ENCODE data around the gene ANKH.

The ANKH gene

DNA sequence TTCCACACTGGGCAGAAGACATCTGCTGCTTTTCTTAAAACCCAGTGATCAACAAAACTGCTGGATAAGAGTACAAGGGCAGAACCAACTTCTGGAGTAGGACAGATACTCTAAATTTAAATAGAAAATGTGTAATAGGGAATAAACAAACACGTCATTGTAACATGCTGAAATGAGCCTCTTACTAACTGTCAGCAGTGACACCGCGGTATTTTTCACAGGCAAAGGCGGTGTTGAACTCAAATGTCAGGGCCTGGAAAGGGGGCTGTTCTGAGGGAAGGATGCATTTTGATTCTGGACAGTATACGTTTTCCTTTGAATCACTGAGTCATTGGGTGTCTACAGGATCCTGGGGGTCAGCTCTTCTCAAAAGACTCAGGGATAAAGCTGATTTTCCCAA is 133.5 kb downstream of the ANKH start:
- DNase-seq (ENCODE audit: low read depth in 3 of 3): no peak

DNA sequence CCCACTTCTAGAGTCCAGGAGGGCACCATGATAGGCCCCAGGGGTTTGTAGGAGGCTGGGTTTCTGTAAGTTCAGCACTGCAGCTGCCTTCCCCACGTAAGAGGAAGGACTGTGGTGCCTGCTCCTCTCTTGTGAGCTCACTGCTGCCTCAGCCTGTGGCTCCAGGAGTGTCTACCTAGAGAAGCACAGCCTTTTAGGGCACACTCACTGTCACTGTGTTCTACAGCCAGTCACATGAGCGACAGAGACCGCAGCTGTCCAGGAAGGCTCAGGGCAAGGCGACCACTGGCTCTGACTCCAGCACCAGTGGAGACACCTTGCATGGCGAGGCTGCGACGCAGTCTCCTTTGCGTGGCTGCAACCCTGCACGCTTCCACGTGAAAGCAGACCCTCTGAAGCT is 134.3 kb downstream of the ANKH start:
- DNase-seq (ENCODE audit: low read depth in 3 of 3): no peak

DNA sequence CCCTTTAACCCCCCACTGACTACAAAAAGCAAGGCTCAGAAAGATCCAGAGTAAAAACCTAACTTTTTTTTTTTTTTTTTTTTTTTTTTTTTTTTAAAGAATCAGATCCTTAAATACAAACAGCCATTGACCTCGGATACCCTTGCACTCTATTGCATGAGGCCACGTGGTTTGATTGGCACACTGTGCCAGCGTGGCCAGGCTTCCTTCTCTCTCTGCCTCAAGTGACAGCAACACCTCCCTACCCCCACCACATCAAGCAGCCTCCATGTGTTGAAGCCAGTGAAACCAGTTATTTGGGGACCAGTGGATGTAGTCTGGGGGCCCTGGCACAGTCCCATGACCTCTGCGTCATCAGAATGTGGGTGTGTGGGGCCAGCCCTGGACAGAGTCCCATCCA is 135.6 kb downstream of the ANKH start:
- DNase-seq (ENCODE audit: low read depth in 3 of 3): no peak

DNA sequence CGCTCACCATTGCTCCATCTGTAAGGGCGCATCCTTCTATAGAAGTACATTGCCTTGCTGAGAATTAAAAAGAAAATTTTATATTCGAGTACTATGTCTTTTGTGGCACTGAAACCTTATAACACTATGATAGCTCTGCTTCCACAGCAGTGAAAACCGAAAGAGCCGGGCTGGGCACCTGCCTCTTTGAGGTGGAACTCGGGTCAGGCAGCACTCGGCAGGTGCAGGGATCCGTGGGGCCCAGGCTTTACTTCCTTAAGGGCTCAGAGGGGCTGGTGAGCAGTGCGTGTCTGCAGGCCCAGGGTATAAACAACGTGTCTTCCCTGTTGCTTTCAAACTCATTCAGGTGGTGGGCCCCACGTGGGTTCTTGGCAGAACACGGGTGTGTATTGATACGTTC is 137.2 kb downstream of the ANKH start:
- DNase-seq (ENCODE audit: low read depth in 3 of 3): no peak

DNA sequence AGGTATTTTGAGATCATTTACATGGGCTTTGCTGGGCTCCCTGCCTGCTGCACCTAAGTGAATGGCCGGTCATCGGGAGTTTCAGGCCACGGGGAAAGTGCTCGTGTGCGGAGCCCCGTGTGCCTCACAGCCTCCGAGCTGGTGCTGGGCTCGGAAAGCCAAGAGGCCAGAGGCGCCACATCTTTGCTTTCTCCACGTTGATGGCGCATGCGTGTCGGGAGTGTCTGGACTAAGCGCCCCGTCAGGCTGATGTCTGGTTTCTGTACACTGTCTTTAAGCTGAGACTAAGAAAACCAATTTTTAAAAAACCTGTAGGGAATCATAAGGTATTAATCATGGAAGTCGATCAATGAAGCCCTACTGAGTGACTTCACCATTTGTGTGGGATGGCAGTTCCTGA is 137.9 kb downstream of the ANKH start:
- DNase-seq (ENCODE audit: low read depth in 3 of 3): no peak

DNA sequence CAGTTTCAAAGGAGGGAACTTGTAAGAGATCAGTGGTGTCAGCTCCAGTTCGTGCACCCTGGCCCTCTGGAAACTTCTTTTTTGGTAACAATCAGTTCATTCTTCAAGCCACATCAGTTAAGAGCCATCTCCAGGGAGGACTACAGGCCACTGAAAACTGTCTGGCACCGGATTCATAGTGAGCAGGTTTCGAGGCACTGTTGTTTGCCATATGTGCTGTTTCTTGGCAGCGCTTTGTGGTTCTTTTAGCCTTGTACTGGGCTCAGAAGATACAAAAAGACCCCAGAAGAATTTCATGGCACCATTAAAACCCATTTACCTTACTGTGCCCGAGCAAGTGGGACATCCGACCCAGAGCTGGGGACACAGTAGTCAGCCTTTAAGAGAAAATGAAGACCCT is 138.6 kb downstream of the ANKH start:
- DNase-seq (ENCODE audit: low read depth in 3 of 3): no peak

DNA sequence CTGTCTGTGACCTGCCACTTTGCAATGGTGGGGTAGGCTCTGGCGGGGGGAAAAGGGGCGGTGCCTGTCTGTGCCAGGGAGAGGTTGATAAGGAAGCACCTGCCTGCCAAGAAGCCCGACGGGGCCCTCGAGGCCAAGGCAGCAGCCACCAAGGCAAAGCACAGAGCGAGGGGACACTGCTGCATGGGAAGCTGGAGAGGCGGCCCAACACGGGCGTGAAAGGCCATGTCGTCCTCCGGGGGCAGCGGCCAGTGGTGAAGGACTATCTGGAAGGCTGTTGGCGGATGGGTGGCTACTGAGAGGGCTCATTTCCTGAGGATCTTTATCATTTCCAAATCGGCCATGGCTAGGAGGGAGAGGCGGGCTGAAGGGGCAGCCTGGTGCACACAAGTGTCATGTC is 140.7 kb downstream of the ANKH start:
- no peak for DNase-seq (ENCODE audit: low read depth in 3 of 3)

DNA sequence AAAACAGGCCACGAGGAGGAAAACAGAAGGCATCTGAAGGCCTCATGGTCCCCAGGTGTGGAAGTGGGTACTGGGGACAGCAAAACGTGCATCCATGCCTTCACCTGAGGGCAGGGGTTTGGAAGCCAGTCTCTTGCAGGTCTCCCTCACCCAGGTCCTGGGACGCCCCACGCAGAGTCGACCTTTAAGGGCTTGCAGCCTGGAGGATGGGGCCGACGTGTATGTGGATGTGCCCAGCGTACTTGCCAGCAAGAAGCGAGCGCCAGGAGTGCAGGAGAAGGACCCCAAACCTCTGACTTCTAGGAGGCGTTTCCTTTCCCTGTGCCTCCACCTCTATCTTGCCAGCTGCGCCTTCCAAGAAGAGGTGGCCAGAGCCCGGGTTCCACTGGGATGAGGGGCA is 141.1 kb downstream of the ANKH start:
- no peak for DNase-seq (ENCODE audit: low read depth in 3 of 3)

DNA sequence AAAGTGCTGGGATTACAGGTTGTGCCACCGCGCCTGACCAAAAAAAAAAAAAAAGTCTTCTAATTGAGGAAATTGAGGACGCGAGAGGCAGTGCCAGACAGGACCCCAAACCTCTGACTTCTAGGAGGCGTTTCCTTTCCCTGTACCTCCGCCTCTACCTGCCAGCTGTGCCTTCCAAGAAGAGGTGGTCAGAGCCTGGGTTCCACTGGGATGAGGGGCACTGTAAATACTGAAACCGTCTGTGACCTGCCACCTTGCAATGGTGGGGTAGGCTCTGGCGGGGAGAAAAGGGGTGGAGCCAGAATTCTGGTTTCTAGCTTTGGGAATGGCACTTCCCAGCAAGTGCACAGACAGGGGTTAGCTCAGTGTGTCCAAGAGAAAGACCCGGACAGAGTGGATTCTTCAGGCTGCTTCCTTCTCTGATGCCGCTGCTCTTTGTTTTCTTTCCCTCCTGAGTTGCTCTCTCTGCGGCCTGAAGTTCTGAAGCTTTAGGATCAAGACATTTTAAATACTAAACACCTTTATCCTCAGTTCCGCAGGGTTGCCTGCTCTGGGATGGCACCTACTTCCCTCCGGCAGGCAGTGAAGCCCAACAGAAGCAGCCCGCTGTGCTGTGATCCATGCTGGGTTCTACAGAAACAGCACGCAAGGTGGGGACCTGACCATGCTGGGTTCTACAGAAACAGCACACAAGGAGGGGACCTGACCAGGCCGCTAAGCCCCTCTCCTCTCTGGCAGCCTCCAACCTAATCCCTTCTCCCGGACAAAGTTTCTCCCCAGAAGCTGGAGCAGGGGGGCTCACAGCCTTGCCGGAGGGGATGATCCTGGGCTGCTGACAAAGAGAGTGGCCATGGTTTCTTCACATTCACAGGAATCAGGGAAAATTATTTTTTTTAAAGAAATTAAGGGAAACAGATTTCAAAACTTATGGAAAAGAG is 141.9 kb downstream of the ANKH start:
- DNase-seq (ENCODE audit: low read depth in 3 of 3): no peak

DNA sequence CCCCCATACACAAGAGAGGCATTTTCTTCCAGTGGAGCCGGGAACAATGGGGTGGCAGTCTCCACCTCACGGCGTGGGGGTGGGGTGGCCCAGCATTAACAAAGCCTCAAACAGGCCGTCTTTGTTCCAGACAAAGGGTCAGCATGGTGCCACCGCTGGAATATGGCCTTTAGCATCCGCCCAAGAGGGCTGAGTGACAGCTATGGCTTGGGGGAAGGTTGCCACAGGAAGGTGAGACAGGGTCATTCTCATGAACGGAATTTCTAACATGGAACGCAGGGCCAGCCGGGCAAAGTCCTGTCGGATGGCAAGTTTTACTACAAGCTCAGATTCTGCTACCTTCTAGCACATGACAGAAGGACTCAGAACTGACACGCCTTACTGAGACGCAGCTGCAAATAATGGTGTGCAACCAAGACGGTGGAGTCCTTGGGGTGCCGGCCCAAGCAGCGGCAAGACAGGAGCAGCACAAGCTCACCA is 143.1 kb downstream of the ANKH start:
- DNase-seq (ENCODE audit: low read depth in 3 of 3): no peak

DNA sequence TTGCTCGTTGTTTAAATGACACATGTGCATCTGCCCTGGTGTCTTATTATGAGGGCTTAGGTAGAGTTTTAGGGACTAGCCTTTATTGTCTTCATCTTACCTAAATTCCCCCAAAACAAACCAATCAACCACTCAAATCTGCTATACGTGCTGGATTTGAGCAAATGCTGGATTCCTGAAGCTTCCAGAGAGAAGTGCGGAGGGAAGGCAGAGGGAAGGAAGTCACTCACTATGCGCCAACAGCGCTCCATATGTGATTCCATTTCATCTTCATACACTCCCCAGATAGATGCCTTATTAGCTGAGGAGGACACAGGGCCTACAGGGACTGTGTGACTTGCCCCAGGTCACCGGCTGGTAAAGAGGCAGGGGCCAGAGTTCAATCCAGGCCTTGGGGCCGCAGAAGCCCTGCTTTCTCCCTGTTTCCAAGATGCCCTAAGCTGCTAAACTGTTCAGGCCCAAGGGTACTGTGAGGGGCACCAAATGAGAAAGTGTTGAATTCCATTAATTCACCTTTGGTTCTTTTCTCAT is 143.6 kb downstream of the ANKH start:
- DNase-seq (ENCODE audit: low read depth in 3 of 3): no peak

DNA sequence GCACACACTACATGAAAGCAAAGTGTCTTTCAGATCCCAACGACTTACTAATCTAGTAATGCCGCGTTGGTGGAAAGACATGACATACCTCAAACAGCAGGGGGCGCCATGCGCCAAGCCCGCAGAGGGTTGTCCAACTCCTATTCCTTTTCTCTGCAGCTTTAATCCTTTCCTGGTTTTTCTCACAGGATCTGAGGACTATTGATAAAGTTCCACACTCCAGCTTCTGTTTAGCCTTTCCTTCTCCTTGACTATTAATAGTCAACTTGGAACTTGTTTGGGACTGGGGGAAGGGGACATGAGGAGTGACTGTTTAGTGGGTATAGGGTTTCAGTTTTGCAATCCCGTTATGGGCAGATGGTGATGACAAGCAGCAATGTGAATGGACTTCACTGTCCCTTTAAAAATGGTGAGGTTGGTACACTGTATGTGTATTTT is 144.1 kb downstream of the ANKH start:
- DNase-seq (ENCODE audit: low read depth in 3 of 3): peak; percentile 55 to 63 (median 56)

DNA sequence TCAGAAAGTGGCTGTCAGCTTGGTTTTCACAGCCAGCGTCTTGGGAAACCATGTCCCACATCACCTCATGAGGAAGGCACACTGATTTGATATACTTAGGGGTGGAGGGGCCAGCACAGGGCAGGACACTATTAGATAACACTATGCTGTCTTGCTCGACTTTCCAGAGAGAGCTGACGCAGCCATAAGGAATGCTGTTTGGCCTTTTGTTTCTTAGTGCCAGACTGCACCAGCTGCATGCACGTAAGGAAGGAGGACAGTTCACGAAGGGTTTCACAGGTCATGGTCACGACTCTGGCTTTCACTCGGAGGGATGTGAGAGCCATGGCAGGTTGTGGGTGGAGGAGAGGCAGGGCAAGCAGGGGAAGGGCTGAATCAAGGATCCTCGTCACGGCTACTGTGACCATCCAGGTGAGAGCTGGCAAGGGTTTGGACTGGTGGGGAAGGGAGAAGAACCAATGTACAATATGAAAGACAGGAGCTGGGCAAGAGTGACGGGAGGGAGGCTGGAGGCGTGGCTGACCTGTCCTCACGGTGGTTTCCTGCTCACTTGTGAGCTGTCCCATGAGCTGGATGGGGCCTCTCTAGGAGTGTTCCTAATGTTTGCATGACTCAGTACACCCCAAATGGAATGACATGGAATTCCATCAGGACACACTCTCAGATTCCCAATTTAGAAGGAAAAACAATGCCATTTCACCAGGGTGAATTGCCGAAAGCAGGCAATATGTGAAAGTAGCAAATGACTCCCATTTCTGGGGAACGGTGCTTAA is 145.3 kb downstream of the ANKH start:
- DNase-seq (ENCODE audit: low read depth in 3 of 3): no peak

DNA sequence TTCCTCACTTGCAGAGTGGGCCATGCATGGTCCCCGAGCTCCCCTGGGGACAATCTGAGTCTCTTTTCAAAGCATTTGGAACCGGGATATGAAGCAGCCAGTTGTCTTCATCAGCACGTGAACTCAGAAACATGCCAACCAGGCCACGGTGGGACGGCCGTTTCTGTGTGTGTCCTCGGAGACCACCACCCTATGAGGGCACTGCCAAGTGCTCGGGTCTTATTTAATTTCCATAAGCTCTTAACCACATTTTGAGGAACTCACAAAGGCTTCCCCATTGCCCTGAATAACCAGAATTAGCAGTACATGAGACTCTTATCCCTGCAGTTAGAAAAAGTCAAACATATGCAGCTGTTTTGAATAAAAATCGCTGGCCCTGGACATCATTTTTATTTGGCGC is 146.9 kb downstream of the ANKH start:
- DNase-seq (ENCODE audit: low read depth in 3 of 3): no peak

DNA sequence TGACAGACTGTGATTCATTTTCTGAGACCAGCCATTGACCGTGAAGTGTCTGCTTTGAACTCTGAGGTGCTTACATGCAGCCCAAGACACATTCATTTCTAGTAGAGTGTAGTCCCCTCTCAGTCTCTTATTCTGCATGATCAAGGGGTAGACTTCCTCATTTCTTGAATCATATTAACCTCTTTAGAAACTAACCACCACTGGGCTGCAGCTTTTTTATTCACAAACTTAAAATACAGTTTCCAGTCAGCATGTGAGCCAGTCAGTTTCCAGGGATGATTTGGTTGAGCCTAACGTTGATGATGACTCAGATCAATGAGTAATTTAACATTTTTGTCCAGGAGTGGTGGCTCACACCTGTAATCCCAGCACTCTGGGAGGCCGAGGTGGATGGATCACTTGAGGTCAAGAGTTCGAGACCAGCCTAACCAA is 147.9 kb downstream of the ANKH start:
- DNase-seq (ENCODE audit: low read depth in 3 of 3): peak in 1 of 3 donors; percentile 16

DNA sequence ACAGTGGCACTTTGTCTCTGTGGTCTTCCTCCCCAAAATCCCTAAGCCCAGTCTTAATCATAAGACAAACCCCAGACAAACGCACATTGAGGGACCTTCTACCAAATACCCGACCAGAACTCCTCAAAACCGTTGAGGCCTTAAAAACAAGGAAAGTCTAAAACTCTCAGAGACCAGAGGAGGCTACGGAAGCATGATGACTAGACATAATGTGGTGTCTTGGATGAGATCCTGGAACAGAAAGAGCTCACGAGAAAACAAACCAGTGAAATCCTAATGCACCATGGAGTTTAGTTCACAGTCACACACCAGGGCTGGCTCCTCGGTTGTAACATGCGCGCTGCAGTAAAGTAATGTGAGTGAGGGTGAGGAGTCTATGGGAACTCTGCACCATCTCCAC is 148.7 kb downstream of the ANKH start:
- DNase-seq (ENCODE audit: low read depth in 3 of 3): no peak

DNA sequence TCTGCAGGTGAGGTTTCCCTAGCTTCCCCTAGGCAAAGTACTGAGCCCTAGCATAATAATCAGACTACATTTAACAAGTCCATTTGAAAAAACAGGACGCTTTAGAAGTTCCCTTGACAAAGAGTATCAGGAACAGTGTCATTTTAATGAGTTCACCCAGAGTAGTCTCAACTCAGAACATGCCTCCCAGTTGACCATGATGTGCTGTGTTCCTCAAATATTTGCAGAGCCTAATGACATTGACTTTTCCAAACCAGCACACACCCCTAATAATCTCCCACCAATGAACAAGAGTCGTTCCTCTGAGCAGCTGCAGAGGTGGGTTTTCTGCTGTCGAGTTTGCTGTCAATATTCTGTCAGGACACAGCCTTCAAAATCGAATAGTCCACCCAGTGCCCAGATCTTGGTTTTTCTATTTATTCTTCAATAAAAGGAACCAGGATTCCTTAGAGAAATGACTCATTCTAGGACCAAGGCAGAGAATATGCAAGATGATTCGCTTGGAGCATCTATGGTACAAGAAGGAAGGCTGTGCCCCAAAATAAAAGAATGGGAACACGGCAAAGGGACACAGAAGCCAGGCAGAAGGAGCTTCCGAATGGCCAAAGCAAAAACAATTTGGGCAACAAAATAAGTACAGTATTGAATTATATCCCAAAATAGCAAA is 149.5 kb downstream of the ANKH start:
- DNase-seq (ENCODE audit: low read depth in 3 of 3): no peak

DNA sequence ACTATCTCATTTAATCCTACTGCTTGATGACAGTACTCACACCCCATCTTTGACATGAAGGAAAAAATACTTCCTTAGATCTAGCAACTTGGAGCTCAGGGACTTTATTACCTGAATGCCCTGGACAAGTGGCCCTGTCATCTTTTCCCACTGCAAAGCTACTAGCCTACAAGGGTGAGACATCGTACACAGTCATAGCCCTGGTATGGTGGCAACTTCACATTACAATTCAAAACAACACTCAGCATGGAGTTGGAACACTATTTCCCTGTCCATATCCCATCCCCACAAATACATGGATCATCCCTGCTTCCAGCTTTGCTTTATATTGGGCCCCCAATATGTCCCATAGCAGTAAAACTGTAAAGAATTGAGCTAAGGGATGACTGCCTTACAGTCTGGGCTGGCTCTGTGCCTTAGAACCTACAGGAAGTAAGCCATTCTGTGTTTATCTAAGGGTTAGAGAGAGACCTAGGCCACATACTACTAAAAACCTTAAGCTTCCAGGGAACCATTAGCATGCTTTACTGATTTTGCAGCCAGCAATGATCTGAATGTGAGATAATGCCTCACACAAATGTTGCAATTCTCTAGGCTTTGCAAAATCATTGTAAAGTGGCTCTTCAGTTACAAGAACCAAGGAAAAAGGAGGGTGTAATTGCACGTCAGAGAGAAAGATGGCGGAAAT is 151.2 kb downstream of the ANKH start:
- no peak for DNase-seq (ENCODE audit: low read depth in 3 of 3)

DNA sequence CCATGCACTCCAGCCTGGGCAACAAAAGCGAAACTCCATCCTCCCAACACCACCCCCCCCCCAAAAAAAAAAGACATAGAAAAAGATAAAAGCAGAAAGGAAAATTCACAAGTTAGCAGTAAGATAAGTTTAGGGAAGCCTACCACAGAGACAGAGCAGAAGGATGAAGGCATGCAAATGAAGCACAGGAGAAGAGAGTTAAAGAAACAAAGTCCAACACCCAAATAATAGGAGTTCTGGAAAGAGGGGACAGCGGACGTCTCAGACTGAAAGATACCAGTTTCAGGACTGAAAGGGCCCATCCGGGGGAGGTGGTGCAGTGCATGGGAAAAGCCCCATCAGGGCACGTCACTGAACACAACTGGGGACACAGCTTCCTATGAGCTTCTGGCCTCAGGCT is 152.8 kb downstream of the ANKH start:
- DNase-seq (ENCODE audit: low read depth in 3 of 3): no peak

DNA sequence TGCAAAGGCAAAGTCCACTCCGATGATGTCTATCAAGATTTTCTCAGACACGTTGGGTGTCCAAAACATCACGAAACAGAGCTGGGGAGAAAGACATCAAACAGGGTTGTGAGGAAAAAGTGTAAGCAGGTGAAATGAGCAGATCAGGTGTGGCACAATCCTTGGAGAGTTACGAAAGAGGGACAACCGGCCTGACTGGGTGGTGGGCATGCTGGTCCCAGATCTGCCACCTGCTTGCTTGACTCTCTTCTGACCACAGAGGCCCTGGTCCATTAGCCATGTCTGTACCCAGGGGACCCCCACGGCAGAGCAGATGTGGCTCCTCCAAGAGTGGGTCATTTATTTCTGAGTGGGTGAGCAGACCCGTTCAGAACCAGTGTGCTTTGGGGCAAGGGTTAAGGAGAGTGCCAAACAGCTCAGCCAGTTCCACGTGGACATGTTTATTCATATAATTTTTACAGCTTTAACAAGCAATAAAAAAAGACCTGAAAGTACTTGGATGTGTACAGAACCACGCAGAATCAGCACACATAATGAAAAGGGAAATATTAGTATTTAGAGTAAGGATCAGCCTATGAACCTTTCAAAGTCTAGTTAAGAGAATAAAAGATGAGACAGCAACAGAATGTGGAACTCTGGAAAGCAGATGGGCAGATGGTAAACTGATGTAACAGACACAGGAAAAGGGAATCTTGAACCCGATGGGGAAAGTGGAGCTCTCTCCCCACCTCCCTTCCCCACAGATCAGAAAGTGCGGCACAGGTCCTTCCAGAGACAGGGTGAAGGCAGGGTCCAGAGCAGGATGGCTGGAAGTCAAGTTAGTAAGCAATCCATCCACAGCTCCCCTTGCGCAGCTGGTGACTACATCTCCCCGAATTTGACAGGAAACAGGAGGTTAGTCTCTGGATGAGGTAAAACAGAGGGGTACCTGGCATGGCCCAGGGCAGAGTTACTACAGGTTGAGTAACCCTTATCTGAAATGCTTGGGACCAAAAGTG is 154.5 kb downstream of the ANKH start:
- no peak for DNase-seq (ENCODE audit: low read depth in 3 of 3)

Measured in stimulated activated CD4-positive, alpha-beta T cell treated with anti-CD3 and anti-CD28 coated beads, TNF-alpha, amount 100 ng/mL, for 48 hours (primary cell).